ENCODE measurements around the gene WDR90. TPM values are rescaled to one million over a fixed set of nuclear protein-coding genes. Genes with fewer than 3 reads are reported as not detected.

Gene WDR90
- polyA plus RNA-seq, 3 donors from 2014 or later, result 1.2 to 2.4 TPM; not detected in 1

GRCh38 chr16:630249-630814 is 18.8 kb upstream of the WDR90 start:
- H3K27ac Mint-ChIP-seq, result no peak overlapping the region
- DNase-seq, result no peak
- H3K9me3 Mint-ChIP-seq, result no peaks in the 10 kb centered on the region
- peaks cover 0 to 5% (median 0%) of the 10 kb centered on the region in 3 donors for H3K36me3 Mint-ChIP-seq
- H3K4me3 Mint-ChIP-seq, result no peak overlapping the region
- peaks cover 0 to 1% of the 10 kb centered on the region in 2 donors for H3K4me1 Mint-ChIP-seq
- H3K27me3 Mint-ChIP-seq (ENCODE audit: low read depth in 3 of 3), result no peaks in the 10 kb centered on the region

GRCh38 chr16:630815-631405 is 18.3 kb upstream of the WDR90 start, which contains the start of gene WFIKKN1:
Gene WFIKKN1 (plus strand): TSS chr16:630985. CDS start chr16:631254, 269 bp downstream.
- no peaks in the 10 kb centered on the region for H3K27me3 Mint-ChIP-seq (ENCODE audit: low read depth in 3 of 3)
- H3K9me3 Mint-ChIP-seq, result no peaks in the 10 kb centered on the region
- no peak within 1 kb of the TSS for H3K27ac Mint-ChIP-seq
- H3K4me3 Mint-ChIP-seq, result no peak within 1 kb of the TSS
- H3K4me1 Mint-ChIP-seq, result peaks cover 0 to 1% of the 10 kb centered on the region in 2 donors
- no peak for DNase-seq
- peaks cover 0 to 5% (median 0%) of the 10 kb centered on the region in 3 donors for H3K36me3 Mint-ChIP-seq

- DNase-seq, result no peak
- Mint-ChIP-seq H3K36me3 (peaks cover 0 to 5% (median 0%) of the 10 kb centered on the region in 3 donors), H3K9me3 (peaks cover 0 to 2% (median 0%) of the 10 kb centered on the region in 6 donors), H3K27ac (no peak overlapping the region), H3K4me3 (no peak overlapping the region), H3K27me3 (ENCODE audit: low read depth in 3 of 3) (peaks cover 7% of the 10 kb centered on the region in 3 donors), H3K4me1 (peaks cover 0 to 6% of the 10 kb centered on the region in 2 donors)
These were observed 17.3 kb upstream of the WDR90 start for GRCh38 chr16:631808-632358.

- peaks cover 7 to 9% (median 8%) of the 10 kb centered on the region in 3 donors for H3K27me3 Mint-ChIP-seq (ENCODE audit: low read depth in 3 of 3)
- peaks cover 0 to 5% (median 0%) of the 10 kb centered on the region in 3 donors for H3K36me3 Mint-ChIP-seq
- H3K27ac Mint-ChIP-seq, result no peak overlapping the region
- H3K9me3 Mint-ChIP-seq, result peaks cover 0 to 2% (median 0%) of the 10 kb centered on the region in 6 donors
- peaks cover 0 to 7% of the 10 kb centered on the region in 2 donors for H3K4me1 Mint-ChIP-seq
- no peak for DNase-seq
- H3K4me3 Mint-ChIP-seq, result no peak overlapping the region
These were observed 16.5 kb upstream of the WDR90 start for GRCh38 chr16:632486-633335.

- DNase-seq, result no peak
- H3K4me1 Mint-ChIP-seq, result peaks cover 0 to 9% of the 10 kb centered on the region in 2 donors
- H3K9me3 Mint-ChIP-seq, result peaks cover 0 to 2% (median 0%) of the 10 kb centered on the region in 6 donors
- H3K4me3 Mint-ChIP-seq, result no peak overlapping the region
- peaks cover 0 to 5% (median 0%) of the 10 kb centered on the region in 3 donors for H3K36me3 Mint-ChIP-seq
- no peak overlapping the region for H3K27ac Mint-ChIP-seq
- peaks cover 8 to 10% (median 9%) of the 10 kb centered on the region in 3 donors for H3K27me3 Mint-ChIP-seq (ENCODE audit: low read depth in 3 of 3)
These were observed 15.7 kb upstream of the WDR90 start for GRCh38 chr16:633336-634050.

GRCh38 chr16:634051-634670 is 15.0 kb upstream of the WDR90 start:
- no peak for DNase-seq
- peaks cover 8 to 10% (median 9%) of the 10 kb centered on the region in 3 donors for H3K27me3 Mint-ChIP-seq (ENCODE audit: low read depth in 3 of 3)
- H3K4me1 Mint-ChIP-seq, result peaks cover 0 to 9% of the 10 kb centered on the region in 2 donors
- peak overlapping the region in 4 of 5 donors; percentile 14 to 64 (median 46) for H3K4me3 Mint-ChIP-seq
- peaks cover 0 to 2% (median 0%) of the 10 kb centered on the region in 6 donors for H3K9me3 Mint-ChIP-seq
- H3K36me3 Mint-ChIP-seq, result no peaks in the 10 kb centered on the region
- H3K27ac Mint-ChIP-seq, result no peak overlapping the region

GRCh38 chr16:634996-635395 is 14.2 kb upstream of the WDR90 start:
- Mint-ChIP-seq H3K4me3 (peak overlapping the region; percentile 20 to 75 (median 52)), H3K27ac (no peak overlapping the region), H3K27me3 (ENCODE audit: low read depth in 3 of 3) (peaks cover 8 to 10% (median 9%) of the 10 kb centered on the region in 3 donors), H3K36me3 (no peaks in the 10 kb centered on the region), H3K4me1 (peaks cover 0 to 9% of the 10 kb centered on the region in 2 donors), H3K9me3 (peaks cover 0 to 2% (median 0%) of the 10 kb centered on the region in 6 donors)
- DNase-seq, result no peak

GRCh38 chr16:635573-636205 is 13.5 kb upstream of the WDR90 start:
- H3K27ac Mint-ChIP-seq, result peak overlapping the region in 1 of 6 donors; percentile 94
- no peaks in the 10 kb centered on the region for H3K36me3 Mint-ChIP-seq
- H3K4me1 Mint-ChIP-seq, result peaks cover 0 to 12% of the 10 kb centered on the region in 2 donors
- H3K9me3 Mint-ChIP-seq, result peaks cover 0 to 2% (median 0%) of the 10 kb centered on the region in 6 donors
- H3K4me3 Mint-ChIP-seq, result peak overlapping the region; percentile 18 to 98 (median 38)
- peaks cover 8 to 10% (median 9%) of the 10 kb centered on the region in 3 donors for H3K27me3 Mint-ChIP-seq (ENCODE audit: low read depth in 3 of 3)
- peak in 1 of 3 donors; percentile 11 for DNase-seq

- H3K4me3 Mint-ChIP-seq, result peak within 1 kb of the TSS; percentile 95 to 99 (median 98)
- H3K27me3 Mint-ChIP-seq (ENCODE audit: low read depth in 3 of 3), result peaks cover 8 to 10% (median 9%) of the 10 kb centered on the region in 3 donors
- H3K36me3 Mint-ChIP-seq, result no peaks in the 10 kb centered on the region
- H3K9me3 Mint-ChIP-seq, result peaks cover 0 to 2% (median 0%) of the 10 kb centered on the region in 6 donors
- DNase-seq, result peak; percentile 92
- H3K27ac Mint-ChIP-seq, result peak within 1 kb of the TSS; percentile 90 to 98 (median 96)
- peaks cover 0 to 13% of the 10 kb centered on the region in 2 donors for H3K4me1 Mint-ChIP-seq
These were observed 12.7 kb upstream of the WDR90 start, which contains the start of gene METTL26 for GRCh38 chr16:636206-637080. Gene METTL26 (minus strand): TSS chr16:636305. CDS start chr16:636290, 15 bp downstream.

GRCh38 chr16:637081-638018 is 11.8 kb upstream of the WDR90 start:
- peak overlapping the region; percentile 17 to 98 (median 96) for H3K27ac Mint-ChIP-seq
- no peak for DNase-seq
- peaks cover 0 to 13% of the 10 kb centered on the region in 2 donors for H3K4me1 Mint-ChIP-seq
- H3K27me3 Mint-ChIP-seq (ENCODE audit: low read depth in 3 of 3), result peaks cover 8 to 10% (median 9%) of the 10 kb centered on the region in 3 donors
- peak overlapping the region; percentile 95 to 99 (median 98) for H3K4me3 Mint-ChIP-seq
- H3K36me3 Mint-ChIP-seq, result no peaks in the 10 kb centered on the region
- H3K9me3 Mint-ChIP-seq, result peaks cover 0 to 2% (median 0%) of the 10 kb centered on the region in 6 donors

All from immature natural killer cell (primary cell).